PC-9 (cell line): ENCODE results near the gene HOXC12. TPM values are rescaled to one million over a fixed set of nuclear protein-coding genes. Genes with fewer than 3 reads are reported as not detected.

Experiments
- BruUV-seq: library from RNA; stranded (reverse); fragments of 400-500 nt; replicated peaks from 2 replicates; lab custom pipeline; 2021; lab: Mats Ljungman, UMichigan
- CTCF ChIA-PET: fragments of 300-600 bp; sonication (Branson Sonifier 250); formaldehyde crosslinking; loops from one replicate; lab custom pipeline; 2022; ENCODE audit warnings: antibody characterized with exemption; lab: Charles Lee
- POLR2A ChIA-PET: fragments of 300-600 bp; sonication (Branson Sonifier 250); formaldehyde crosslinking; loops from one replicate; lab custom pipeline; 2022; ENCODE audit warnings: antibody characterized with exemption; ENCODE audit not compliant: unreplicated experiment; lab: Charles Lee
- DNase-seq, 2 experiments: peaks; one replicate each; pipeline versions ENCODE4 v3.0.0 to v3.0.0-alpha.2; 2015 to 2022; ENCODE audit warnings: mixed read lengths in 1 of 2
- H2AFZ ChIP-seq: fragments of 200-600 bp; sonication (generic); 2 replicates; pipeline ENCODE4 v1.8.1; 2017; ENCODE audit warnings: antibody characterized with exemption
- H3F3A ChIP-seq: fragments of 200-600 bp; sonication (generic); 2 replicates; pipeline ENCODE4 v1.8.1; 2017; ENCODE audit warnings: antibody characterized with exemption, mild to moderate bottlenecking, low read depth; ENCODE audit not compliant: insufficient read depth
- H3K27ac ChIP-seq: fragments of 200-600 bp; sonication (generic); 2 replicates; pipeline ENCODE4 v1.6.1; 2016; ENCODE audit warnings: mixed run types
- H3K27me3 ChIP-seq: fragments of 200-600 bp; sonication (generic); 2 replicates; pipeline ENCODE4 v1.6.1; 2016; ENCODE audit warnings: low read depth, mixed run types; ENCODE audit not compliant: insufficient read depth
- H3K36me3 ChIP-seq: fragments of 200-600 bp; sonication (generic); 2 replicates; pipeline ENCODE4 v1.6.1; 2016; ENCODE audit warnings: low read depth, mixed run types
- H3K4me1 ChIP-seq: fragments of 200-600 bp; sonication (generic); replicated peaks from 2 replicates; pipeline ENCODE4 v1.6.1; 2016; ENCODE audit warnings: mixed run types; ENCODE audit not compliant: insufficient read depth
- H3K4me2 ChIP-seq: fragments of 200-600 bp; sonication (generic); 2 replicates; pipeline ENCODE4 v1.6.1; 2017; ENCODE audit warnings: mixed run types
- H3K4me3 ChIP-seq: fragments of 200-600 bp; sonication (generic); 2 replicates; pipeline ENCODE4 v1.6.1; 2016; ENCODE audit warnings: mixed run types
- H3K79me2 ChIP-seq: fragments of 200-600 bp; sonication (generic); 2 replicates; pipeline ENCODE4 v1.6.1; 2017; ENCODE audit warnings: low read depth, mixed run types
- H3K9me2 ChIP-seq: fragments of 200-600 bp; sonication (generic); 2 replicates; pipeline ENCODE4 v1.8.1; 2017; ENCODE audit warnings: mild to moderate bottlenecking; ENCODE audit not compliant: insufficient read depth
- H3K9me3 ChIP-seq: fragments of 200-600 bp; sonication (generic); 2 replicates; pipeline ENCODE4 v1.8.1; 2016; ENCODE audit warnings: low read depth; ENCODE audit not compliant: insufficient read depth
- H4K20me1 ChIP-seq: fragments of 200-600 bp; sonication (generic); 2 replicates; pipeline ENCODE4 v1.8.1; 2017; ENCODE audit not compliant: insufficient read depth
- CTCF ChIP-seq: fragments of 200-600 bp; sonication (generic); conservative IDR thresholded peaks from 2 replicates; pipeline ENCODE4 v1.6.1; 2017; ENCODE audit warnings: mixed run types, antibody characterized with exemption, mild to moderate bottlenecking, moderate library complexity
- EZH2 ChIP-seq: fragments of 200-600 bp; sonication (generic); IDR thresholded peaks from 2 replicates; pipeline ENCODE4 v1.8.0; 2017; ENCODE audit warnings: antibody characterized with exemption, low read depth
- intact Hi-C: fragments of 100-400 bp; cut with micrococcal nuclease; formaldehyde crosslinking; loops from one replicate; pipeline ENCODE4 v1.10.0; 2022; ENCODE audit not compliant: unreplicated experiment
- total RNA-seq: library from RNA; stranded (reverse); gene quantifications from 2 replicates; pipeline ENCODE4 v1.2.3, GENCODE V29; 2021

The HOXC12 gene
- total RNA-seq, 1 experiment from 2014 or later: 0.24 TPM

- intact Hi-C loops: no loop called here
- Histone ChIP-seq H3K9me2 (no peaks in the 10 kb centered on the region), H4K20me1 (no peaks in the 10 kb centered on the region), H3K4me3 (no peak overlapping the region), H3K4me1 (peaks cover 4% of the 10 kb centered on the region; the same call in 1 of the 2 replicates), H3K27ac (no peak overlapping the region), H2AFZ (no peak overlapping the region), H3K27me3 (no peaks in the 10 kb centered on the region), H3K4me2 (no peak overlapping the region), H3F3A (0 out of 2 replicates have a peak, but pooled peaks cover 10% of the 10 kb centered on the region), H3K79me2 (no peaks in the 10 kb centered on the region), H3K9me3 (no peaks in the 10 kb centered on the region), H3K36me3 (no peaks in the 10 kb centered on the region)
- ChIA-PET POLR2A (no interaction called here), CTCF (no interaction called here)
- no peak for DNase-seq
- BruUV-seq: no TSS peak
- TF ChIP-seq CTCF: no peak
These were observed 27.2 kb downstream of the HOXC12 start for GRCh38 chr12:53981634-53982565.

GRCh38 chr12:53982648-53983567, 28.2 kb downstream of the HOXC12 start:
- ChIA-PET POLR2A (no interaction called here), CTCF (no interaction called here)
- Histone ChIP-seq H2AFZ (no peak overlapping the region), H3K27ac (no peak overlapping the region), H3K4me1 (peaks cover 4% of the 10 kb centered on the region; the same call in 1 of the 2 replicates), H3K4me3 (no peak overlapping the region), H3K79me2 (no peaks in the 10 kb centered on the region), H3K4me2 (no peak overlapping the region), H3K36me3 (no peaks in the 10 kb centered on the region), H3K9me2 (no peaks in the 10 kb centered on the region), H3K9me3 (no peaks in the 10 kb centered on the region), H3K27me3 (no peaks in the 10 kb centered on the region), H4K20me1 (no peaks in the 10 kb centered on the region), H3F3A (0 out of 2 replicates have a peak, but pooled peaks cover 6% of the 10 kb centered on the region)
- TF ChIP-seq EZH2: no peak
- intact Hi-C loops: no loop called here
- BruUV-seq: no TSS peak
- DNase-seq: no peak

GRCh38 chr12:53983568-53983949, 28.9 kb downstream of the HOXC12 start:
- H3K9me3 ChIP-seq: no peaks in the 10 kb centered on the region
- H3K4me2 ChIP-seq: no peak overlapping the region
- BruUV-seq: no TSS peak
- H3K27ac ChIP-seq: no peak overlapping the region
- no peaks in the 10 kb centered on the region for H3K27me3 ChIP-seq
- intact Hi-C loops: no loop called here
- TF ChIP-seq EZH2: no peak
- no peak for TF ChIP-seq CTCF
- no peaks in the 10 kb centered on the region for H3K79me2 ChIP-seq
- H3K36me3 ChIP-seq: no peaks in the 10 kb centered on the region
- no peak overlapping the region for H2AFZ ChIP-seq
- H4K20me1 ChIP-seq: no peaks in the 10 kb centered on the region
- ChIA-PET CTCF (no interaction called here), POLR2A (no interaction called here)
- H3K4me3 ChIP-seq: no peak overlapping the region
- peaks cover 9% of the 10 kb centered on the region; the same call in 1 of the 2 replicates for H3K4me1 ChIP-seq
- H3K9me2 ChIP-seq: no peaks in the 10 kb centered on the region
- DNase-seq: no peak
- peaks cover 6% of the 10 kb centered on the region; the same call in 1 of the 2 replicates for H3F3A ChIP-seq
